SK-N-SH (cell line): ENCODE measurements around the gene CINP. TPM values are rescaled to one million over a fixed set of nuclear protein-coding genes. Genes with fewer than 3 reads are reported as not detected.

Source experiments
- CTCF ChIA-PET: fragments of 300-600, 350-600 bp; formaldehyde crosslinking; extraction: SDS; loops from one replicate; lab custom pipeline; 2021; lab: Yijun Ruan, JAX
- POLR2A ChIA-PET: fragments of 350-600 bp; sonication (Branson Sonifier 250); formaldehyde crosslinking; extraction: SDS; loops from one replicate; lab custom pipeline; 2020; ENCODE audit warnings: antibody characterized with exemption, inconsistent platforms; lab: Yijun Ruan, JAX
- DNase-seq: peaks from one replicate; pipeline ENCODE4 v3.0.0; 2012
- H2AFZ ChIP-seq: fragments of 200-600 bp; sonication (generic); 2 replicates; pipeline ENCODE4 v1.8.1; 2016; ENCODE audit warnings: antibody characterized with exemption, mild to moderate bottlenecking, low read depth
- H3F3A ChIP-seq: fragments of 200-600 bp; sonication (generic); replicated peaks from 2 replicates; pipeline ENCODE3; 2016; ENCODE audit warnings: antibody characterized with exemption, mild to moderate bottlenecking; ENCODE audit not compliant: insufficient read depth
- H3K27ac ChIP-seq, 2 experiments: fragments of 200-500 bp in 1 of 2; fragments of 200-600 bp in 1 of 2; sonication (Bioruptor generic) in 1 of 2; sonication (generic), shearing (Covaris generic) in 1 of 2; 2 replicates each; pipeline versions ENCODE4 v1.5.1 to v1.6.1; 2014 to 2016; ENCODE audit warnings: low read depth in 2 of 2, inconsistent platforms in 1 of 2, low read length in 1 of 2, mild to moderate bottlenecking in 1 of 2, mixed read lengths in 1 of 2
- H3K27me3 ChIP-seq: fragments of 200-600 bp; sonication (generic), shearing (Covaris generic); 2 replicates; pipeline ENCODE4 v1.6.1; 2016; ENCODE audit warnings: mixed run types; ENCODE audit not compliant: insufficient read depth
- H3K36me3 ChIP-seq, 2 experiments: fragments of 200-500 bp in 1 of 2; fragments of 200-600 bp in 1 of 2; sonication (Bioruptor generic) in 1 of 2; sonication (generic) in 1 of 2; replicated peaks in 1 of 2; 2 replicates each; pipeline versions ENCODE3 to v1.5.1; 2014 to 2016; ENCODE audit warnings: low read length in 1 of 2, mild to moderate bottlenecking in 1 of 2; ENCODE audit not compliant: insufficient read depth in 2 of 2, control insufficient read depth in 1 of 2
- H3K4me1 ChIP-seq, 2 experiments: fragments of 200-500 bp in 1 of 2; fragments of 200-600 bp in 1 of 2; sonication (Bioruptor generic) in 1 of 2; sonication (generic), shearing (Covaris generic) in 1 of 2; 2 replicates each; pipeline versions ENCODE4 v1.5.1 to v1.6.1; 2014 to 2016; ENCODE audit warnings: low read depth in 1 of 2, low read length in 1 of 2, mixed run types in 1 of 2; ENCODE audit not compliant: insufficient read depth in 2 of 2, control insufficient read depth in 1 of 2
- H3K4me2 ChIP-seq: fragments of 200-600 bp; sonication (generic), shearing (Covaris generic); 2 replicates; pipeline ENCODE4 v1.6.1; 2017; ENCODE audit warnings: mixed run types
- H3K4me3 ChIP-seq, 2 experiments: fragments of 200-500 bp in 1 of 2; fragments of 200-600 bp in 1 of 2; sonication (Bioruptor generic) in 1 of 2; sonication (generic), shearing (Covaris generic) in 1 of 2; 2 replicates each; pipeline versions ENCODE4 v1.5.1 to v1.8.1; 2014 to 2016; ENCODE audit warnings: low read depth in 2 of 2, inconsistent platforms in 1 of 2, low read length in 1 of 2, mild to moderate bottlenecking in 1 of 2, mixed read lengths in 1 of 2, moderate library complexity in 1 of 2
- H3K79me2 ChIP-seq: fragments of 200-600 bp; sonication (generic); 2 replicates; pipeline ENCODE4 v1.8.1; 2017; ENCODE audit warnings: mild to moderate bottlenecking; ENCODE audit not compliant: insufficient read depth
- H3K9ac ChIP-seq: fragments of 200-600 bp; sonication (generic); 2 replicates; pipeline ENCODE4 v1.6.1; 2017; ENCODE audit warnings: mixed run types
- H3K9me2 ChIP-seq: fragments of 200-600 bp; sonication (generic); 2 replicates; pipeline ENCODE4 v1.6.1; 2017; ENCODE audit warnings: mixed run types
- H3K9me3 ChIP-seq: fragments of 200-600 bp; sonication (generic); 2 replicates; pipeline ENCODE4 v1.6.1; 2017; ENCODE audit warnings: mixed run types, mild to moderate bottlenecking, moderate library complexity
- H4K20me1 ChIP-seq: fragments of 200-600 bp; sonication (generic); 2 replicates; pipeline ENCODE4 v1.6.1; 2017; ENCODE audit warnings: mild to moderate bottlenecking, mixed run types; ENCODE audit not compliant: insufficient read depth
- EP300 ChIP-seq, 2 experiments: IDR thresholded peaks; 2 replicates each; pipeline versions ENCODE4 v1.4.0 to v1.6.1; 2012; ENCODE audit warnings: borderline replicate concordance in 1 of 2, low read depth in 1 of 2, low read length in 1 of 2
- EZH2phosphoT487 ChIP-seq: fragments of 200-600 bp; sonication (generic); IDR thresholded peaks from 2 replicates; pipeline ENCODE4 v1.6.1; 2017; ENCODE audit warnings: low read depth, mixed run types, mild to moderate bottlenecking, antibody characterized with exemption, moderate library complexity, borderline replicate concordance
- FOSL2 ChIP-seq: IDR thresholded peaks from 2 replicates; pipeline ENCODE4 v1.4.0; 2012; ENCODE audit warnings: low read depth, mild to moderate bottlenecking, moderate library complexity, borderline replicate concordance
- FOXJ3 ChIP-seq: sonication (generic); formaldehyde crosslinking; IDR thresholded peaks from 2 replicates; pipeline ENCODE4 v1.5.1; 2020; ENCODE audit warnings: mild to moderate bottlenecking, missing genetic modification reagents
- GATA2 ChIP-seq: sonication (generic); formaldehyde crosslinking; IDR thresholded peaks from 2 replicates; pipeline ENCODE4 v1.5.0; 2020; ENCODE audit warnings: mild to moderate bottlenecking, missing genetic modification reagents
- JUND ChIP-seq: IDR thresholded peaks from 2 replicates; pipeline ENCODE4 v1.4.0; 2012
- MEF2A ChIP-seq: IDR thresholded peaks from 2 replicates; pipeline ENCODE4 v1.4.0; 2012; ENCODE audit warnings: low read depth, borderline replicate concordance
- MXI1 ChIP-seq: IDR thresholded peaks from 2 replicates; pipeline ENCODE4 v1.6.1; 2012; ENCODE audit warnings: mild to moderate bottlenecking, low read depth, low read length, improper control_type of control experiment
- NFIC ChIP-seq: IDR thresholded peaks from 2 replicates; pipeline ENCODE4 v1.4.0; 2012; ENCODE audit warnings: borderline replicate concordance
- NRF1 ChIP-seq: IDR thresholded peaks from 2 replicates; pipeline ENCODE4 v1.6.1; 2012; ENCODE audit warnings: low read depth, mild to moderate bottlenecking, low read length
- PBX3 ChIP-seq: IDR thresholded peaks from 2 replicates; pipeline ENCODE4; 2012
- RCOR1 ChIP-seq: fragments of 150-350 bp; IDR thresholded peaks from 2 replicates; pipeline ENCODE4 v1.6.1; 2017; ENCODE audit warnings: antibody characterized with exemption, low read length
- REST ChIP-seq: IDR thresholded peaks from 2 replicates; pipeline ENCODE4 v1.6.1; 2012; ENCODE audit warnings: mild to moderate bottlenecking, low read depth, low read length, moderate library complexity
- TCF12 ChIP-seq: IDR thresholded peaks from 2 replicates; pipeline ENCODE4 v1.4.0; 2012
- YY1 ChIP-seq: IDR thresholded peaks from 2 replicates; pipeline ENCODE4 v1.4.0; 2012; ENCODE audit warnings: low read depth, mild to moderate bottlenecking
- polyA plus RNA-seq, 3 experiments: library from polyadenylated mRNA; depleted of rRNA; stranded (reverse); fragments of >200 nt; gene quantifications; 2 replicates each; pipeline ENCODE4 v1.2.3, GENCODE V29; 2012
- TF ChIP-seq, protein P1 (sequence below): IDR thresholded peaks from 2 replicates; pipeline ENCODE4 v1.4.0; 2012; ENCODE audit warnings: low read depth, borderline replicate concordance
- TF ChIP-seq, protein P2 (sequence below): fragments of 200-600 bp; sonication (generic); IDR thresholded peaks from 2 replicates; pipeline ENCODE4 v1.6.1; 2017; ENCODE audit warnings: antibody characterized with exemption, mild to moderate bottlenecking, moderate library complexity
- TF ChIP-seq, protein P3 (sequence below): IDR thresholded peaks from 2 replicates; pipeline ENCODE4 v1.4.0; 2012; ENCODE audit warnings: low read depth, borderline replicate concordance

Gene CINP
- polyA plus RNA-seq, 1 of the 3 experiments (the other 2 are of a cell fraction) = 50.4 TPM

DNA sequence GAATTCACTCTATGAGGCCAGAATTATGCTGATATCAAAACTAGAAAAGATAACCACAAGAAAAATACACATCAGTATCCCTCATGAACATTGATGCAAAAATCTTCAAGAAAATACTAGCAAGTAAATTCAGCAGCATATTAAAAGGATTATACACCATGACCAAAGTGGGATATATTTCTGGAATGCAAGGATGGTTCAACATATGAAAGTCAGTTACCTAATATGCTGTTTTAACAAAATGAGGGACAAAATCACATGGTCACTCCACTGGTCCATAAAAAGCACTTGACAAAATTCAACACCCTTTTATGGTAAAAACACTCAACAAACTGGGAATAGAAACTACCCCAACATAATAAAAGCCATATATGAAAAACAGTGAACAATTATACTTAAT is 40.3 kb upstream of the CINP start:
- TF ChIP-seq RCOR1 (no peak), REST (no peak), FOSL2 (no peak), MXI1 (no peak), NFIC (no peak), EP300 (IDR thresholded peaks at IDR 0.05; ENCODE audit: borderline replicate concordance in 1 of 2, low read depth in 1 of 2, low read length in 1 of 2) (no peak), TCF12 (no peak), PBX3 (no peak), NRF1 (no peak), JUND (no peak), GATA2 (CRISPR knock-in tag) (no peak), MEF2A (no peak), EZH2phosphoT487 (no peak), YY1 (no peak), FOXJ3 (CRISPR knock-in tag) (no peak)
- TF ChIP-seq, protein P1, sequence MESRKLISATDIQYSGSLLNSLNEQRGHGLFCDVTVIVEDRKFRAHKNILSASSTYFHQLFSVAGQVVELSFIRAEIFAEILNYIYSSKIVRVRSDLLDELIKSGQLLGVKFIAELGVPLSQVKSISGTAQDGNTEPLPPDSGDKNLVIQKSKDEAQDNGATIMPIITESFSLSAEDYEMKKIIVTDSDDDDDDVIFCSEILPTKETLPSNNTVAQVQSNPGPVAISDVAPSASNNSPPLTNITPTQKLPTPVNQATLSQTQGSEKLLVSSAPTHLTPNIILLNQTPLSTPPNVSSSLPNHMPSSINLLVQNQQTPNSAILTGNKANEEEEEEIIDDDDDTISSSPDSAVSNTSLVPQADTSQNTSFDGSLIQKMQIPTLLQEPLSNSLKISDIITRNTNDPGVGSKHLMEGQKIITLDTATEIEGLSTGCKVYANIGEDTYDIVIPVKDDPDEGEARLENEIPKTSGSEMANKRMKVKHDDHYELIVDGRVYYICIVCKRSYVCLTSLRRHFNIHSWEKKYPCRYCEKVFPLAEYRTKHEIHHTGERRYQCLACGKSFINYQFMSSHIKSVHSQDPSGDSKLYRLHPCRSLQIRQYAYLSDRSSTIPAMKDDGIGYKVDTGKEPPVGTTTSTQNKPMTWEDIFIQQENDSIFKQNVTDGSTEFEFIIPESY = no peak
- TF ChIP-seq, protein P2, sequence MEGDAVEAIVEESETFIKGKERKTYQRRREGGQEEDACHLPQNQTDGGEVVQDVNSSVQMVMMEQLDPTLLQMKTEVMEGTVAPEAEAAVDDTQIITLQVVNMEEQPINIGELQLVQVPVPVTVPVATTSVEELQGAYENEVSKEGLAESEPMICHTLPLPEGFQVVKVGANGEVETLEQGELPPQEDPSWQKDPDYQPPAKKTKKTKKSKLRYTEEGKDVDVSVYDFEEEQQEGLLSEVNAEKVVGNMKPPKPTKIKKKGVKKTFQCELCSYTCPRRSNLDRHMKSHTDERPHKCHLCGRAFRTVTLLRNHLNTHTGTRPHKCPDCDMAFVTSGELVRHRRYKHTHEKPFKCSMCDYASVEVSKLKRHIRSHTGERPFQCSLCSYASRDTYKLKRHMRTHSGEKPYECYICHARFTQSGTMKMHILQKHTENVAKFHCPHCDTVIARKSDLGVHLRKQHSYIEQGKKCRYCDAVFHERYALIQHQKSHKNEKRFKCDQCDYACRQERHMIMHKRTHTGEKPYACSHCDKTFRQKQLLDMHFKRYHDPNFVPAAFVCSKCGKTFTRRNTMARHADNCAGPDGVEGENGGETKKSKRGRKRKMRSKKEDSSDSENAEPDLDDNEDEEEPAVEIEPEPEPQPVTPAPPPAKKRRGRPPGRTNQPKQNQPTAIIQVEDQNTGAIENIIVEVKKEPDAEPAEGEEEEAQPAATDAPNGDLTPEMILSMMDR = no peak
- TF ChIP-seq, protein P3, sequence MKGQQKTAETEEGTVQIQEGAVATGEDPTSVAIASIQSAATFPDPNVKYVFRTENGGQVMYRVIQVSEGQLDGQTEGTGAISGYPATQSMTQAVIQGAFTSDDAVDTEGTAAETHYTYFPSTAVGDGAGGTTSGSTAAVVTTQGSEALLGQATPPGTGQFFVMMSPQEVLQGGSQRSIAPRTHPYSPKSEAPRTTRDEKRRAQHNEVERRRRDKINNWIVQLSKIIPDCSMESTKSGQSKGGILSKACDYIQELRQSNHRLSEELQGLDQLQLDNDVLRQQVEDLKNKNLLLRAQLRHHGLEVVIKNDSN = no peak
- Histone ChIP-seq H4K20me1 (no peaks in the 10 kb centered on the region), H3K27ac (no peak overlapping the region), H3K4me2 (no peak overlapping the region), H3K4me1 (no peaks in the 10 kb centered on the region), H3K9me3 (peaks cover 23% of the 10 kb centered on the region), H3K4me3 (no peak overlapping the region), H3K9ac (no peak overlapping the region), H3F3A (peaks cover 13% of the 10 kb centered on the region), H3K79me2 (no peaks in the 10 kb centered on the region), H3K9me2 (no peaks in the 10 kb centered on the region), H2AFZ (no peak overlapping the region), H3K36me3 (peaks cover 0 to 60% of the 10 kb centered on the region in 2 experiments), H3K27me3 (no peaks in the 10 kb centered on the region)
- POLR2A ChIA-PET = no interaction called here
- CTCF ChIA-PET = no interaction called here
- no peak for DNase-seq
